Activated naive CD8-positive, alpha-beta T cell treated with anti-CD3 and anti-CD28 coated beads for 36 hours (primary cell): ENCODE measurements around the gene ARMH4. TPM values are rescaled to one million over a fixed set of nuclear protein-coding genes. Genes with fewer than 3 reads are reported as not detected.
"Not testable (repeated sequence)": the region's sequence is repeated elsewhere in the genome, so short reads cannot be mapped to it uniquely, and the experiment has no call there.

ENCODE experiments used
- DNase-seq: peaks from one replicate; pipeline ENCODE4 v3.0.0; 2021
- H3K27ac Mint-ChIP-seq: one replicate; pipeline ENCODE4 v1.8.0; 2022; ENCODE audit warnings: mild to moderate bottlenecking, moderate library complexity, mixed read lengths
- H3K27me3 Mint-ChIP-seq: one replicate; pipeline ENCODE4 v1.8.0; 2022; ENCODE audit warnings: mild to moderate bottlenecking, mixed read lengths
- H3K36me3 Mint-ChIP-seq: one replicate; pipeline ENCODE4 v1.8.0; 2021; ENCODE audit warnings: mild to moderate bottlenecking, mixed read lengths
- H3K4me1 Mint-ChIP-seq: one replicate; pipeline ENCODE4 v1.8.0; 2021; ENCODE audit warnings: mixed read lengths
- H3K4me3 Mint-ChIP-seq: one replicate; pipeline ENCODE4 v1.8.0; 2022; ENCODE audit warnings: mild to moderate bottlenecking, moderate library complexity, mixed read lengths
- H3K9me3 Mint-ChIP-seq: one replicate; pipeline ENCODE4 v1.8.0; 2022; ENCODE audit warnings: mixed read lengths
- total RNA-seq, 2 experiments: library from RNA; stranded (reverse); gene quantifications; one replicate each; pipeline ENCODE4 v1.2.3, GENCODE V29; 2021

ARMH4 gene
- total RNA-seq, 2 experiments from 2014 or later = not detected

GRCh38 chr14:58129208-58129607 is 22.8 kb downstream of the ARMH4 start:
- H3K27ac Mint-ChIP-seq = no peak overlapping the region
- no peaks in the 10 kb centered on the region for H3K4me1 Mint-ChIP-seq
- no peak for DNase-seq
- no peak overlapping the region for H3K4me3 Mint-ChIP-seq
- H3K36me3 Mint-ChIP-seq = no peaks in the 10 kb centered on the region
- peaks cover 12% of the 10 kb centered on the region for H3K9me3 Mint-ChIP-seq
- H3K27me3 Mint-ChIP-seq = no peaks in the 10 kb centered on the region

GRCh38 chr14:58128416-58128815 is 23.6 kb downstream of the ARMH4 start:
- H3K4me3 Mint-ChIP-seq = no peak overlapping the region
- no peak for DNase-seq
- peaks cover 13% of the 10 kb centered on the region for H3K9me3 Mint-ChIP-seq
- no peaks in the 10 kb centered on the region for H3K36me3 Mint-ChIP-seq
- H3K27ac Mint-ChIP-seq = no peak overlapping the region
- no peaks in the 10 kb centered on the region for H3K27me3 Mint-ChIP-seq
- no peaks in the 10 kb centered on the region for H3K4me1 Mint-ChIP-seq

- H3K9me3 Mint-ChIP-seq = peaks cover 13% of the 10 kb centered on the region
- H3K36me3 Mint-ChIP-seq, H3K27me3 Mint-ChIP-seq, H3K27ac Mint-ChIP-seq, H3K4me1 Mint-ChIP-seq, H3K4me3 Mint-ChIP-seq, DNase-seq: not testable (repeated sequence)
These were observed 29.5 kb downstream of the ARMH4 start for GRCh38 chr14:58122546-58122945.

- Mint-ChIP-seq H3K9me3 (peaks cover 13% of the 10 kb centered on the region), H3K4me1 (no peaks in the 10 kb centered on the region), H3K4me3 (no peak overlapping the region), H3K27me3 (peaks cover 7% of the 10 kb centered on the region), H3K27ac (no peak overlapping the region), H3K36me3 (no peaks in the 10 kb centered on the region)
- no peak for DNase-seq
These were observed 30.4 kb downstream of the ARMH4 start for GRCh38 chr14:58121530-58122186.

- Mint-ChIP-seq H3K36me3 (no peaks in the 10 kb centered on the region), H3K9me3 (peaks cover 1% of the 10 kb centered on the region), H3K4me3 (no peak overlapping the region), H3K4me1 (no peaks in the 10 kb centered on the region), H3K27ac (no peak overlapping the region), H3K27me3 (peaks cover 11% of the 10 kb centered on the region)
- no peak for DNase-seq
These were observed 32.6 kb downstream of the ARMH4 start for GRCh38 chr14:58119381-58119780.

GRCh38 chr14:58118097-58118815 is 33.8 kb downstream of the ARMH4 start:
- Mint-ChIP-seq H3K36me3 (no peaks in the 10 kb centered on the region), H3K9me3 (no peaks in the 10 kb centered on the region), H3K27ac (no peak overlapping the region)

GRCh38 chr14:58109744-58110143 is 42.3 kb downstream of the ARMH4 start:
- Mint-ChIP-seq H3K4me1 (peaks cover 2% of the 10 kb centered on the region), H3K9me3 (no peaks in the 10 kb centered on the region), H3K36me3 (no peaks in the 10 kb centered on the region), H3K27me3 (peaks cover 17% of the 10 kb centered on the region), H3K4me3 (no peak overlapping the region), H3K27ac (no peak overlapping the region)
- DNase-seq = no peak

More at GRCh38 chr14:58118097-58118815, 33.8 kb downstream of the ARMH4 start:
- no peak for DNase-seq
- Mint-ChIP-seq H3K4me1 (no peaks in the 10 kb centered on the region), H3K27me3 (peaks cover 20% of the 10 kb centered on the region), H3K4me3 (no peak overlapping the region)

GRCh38 chr14:58108717-58109116 is 43.3 kb downstream of the ARMH4 start:
- Mint-ChIP-seq H3K9me3 (no peaks in the 10 kb centered on the region), H3K27me3 (peaks cover 13% of the 10 kb centered on the region), H3K4me1 (peaks cover 2% of the 10 kb centered on the region), H3K36me3 (no peaks in the 10 kb centered on the region), H3K27ac (no peak overlapping the region), H3K4me3 (no peak overlapping the region)
- DNase-seq = no peak

- H3K9me3 Mint-ChIP-seq = no peaks in the 10 kb centered on the region
- H3K36me3 Mint-ChIP-seq = no peaks in the 10 kb centered on the region
- H3K4me3 Mint-ChIP-seq = no peak overlapping the region
- peaks cover 2% of the 10 kb centered on the region for H3K4me1 Mint-ChIP-seq
- peak; percentile 9 for DNase-seq
- peaks cover 9% of the 10 kb centered on the region for H3K27me3 Mint-ChIP-seq
- no peak overlapping the region for H3K27ac Mint-ChIP-seq
These were observed 44.0 kb downstream of the ARMH4 start for GRCh38 chr14:58107947-58108552.

GRCh38 chr14:58107041-58107440 is 45.0 kb downstream of the ARMH4 start:
- H3K27ac Mint-ChIP-seq = no peak overlapping the region
- no peak overlapping the region for H3K4me3 Mint-ChIP-seq
- peaks cover 9% of the 10 kb centered on the region for H3K27me3 Mint-ChIP-seq
- H3K9me3 Mint-ChIP-seq = no peaks in the 10 kb centered on the region
- H3K4me1 Mint-ChIP-seq = peaks cover 2% of the 10 kb centered on the region
- no peaks in the 10 kb centered on the region for H3K36me3 Mint-ChIP-seq
- no peak for DNase-seq

GRCh38 chr14:58106446-58106845 is 45.6 kb downstream of the ARMH4 start:
- H3K27ac Mint-ChIP-seq = no peak overlapping the region
- H3K4me1 Mint-ChIP-seq = peaks cover 2% of the 10 kb centered on the region
- no peak for DNase-seq
- peaks cover 9% of the 10 kb centered on the region for H3K27me3 Mint-ChIP-seq
- H3K4me3 Mint-ChIP-seq = no peak overlapping the region
- no peaks in the 10 kb centered on the region for H3K36me3 Mint-ChIP-seq
- no peaks in the 10 kb centered on the region for H3K9me3 Mint-ChIP-seq

- no peaks in the 10 kb centered on the region for H3K9me3 Mint-ChIP-seq
- no peak overlapping the region for H3K27ac Mint-ChIP-seq
- peaks cover 9% of the 10 kb centered on the region for H3K27me3 Mint-ChIP-seq
- no peak for DNase-seq
- no peak overlapping the region for H3K4me3 Mint-ChIP-seq
- no peaks in the 10 kb centered on the region for H3K36me3 Mint-ChIP-seq
- peaks cover 2% of the 10 kb centered on the region for H3K4me1 Mint-ChIP-seq
These were observed 47.2 kb downstream of the ARMH4 start for GRCh38 chr14:58104808-58105207.

GRCh38 chr14:58100735-58101368 is 51.2 kb downstream of the ARMH4 start:
- peaks cover 6% of the 10 kb centered on the region for H3K27me3 Mint-ChIP-seq
- DNase-seq = no peak
- H3K36me3 Mint-ChIP-seq = no peaks in the 10 kb centered on the region
- no peaks in the 10 kb centered on the region for H3K4me1 Mint-ChIP-seq
- no peak overlapping the region for H3K4me3 Mint-ChIP-seq
- H3K9me3 Mint-ChIP-seq = no peaks in the 10 kb centered on the region
- H3K27ac Mint-ChIP-seq = no peak overlapping the region

GRCh38 chr14:58099682-58100081 is 52.3 kb downstream of the ARMH4 start:
- no peaks in the 10 kb centered on the region for H3K36me3 Mint-ChIP-seq

GRCh38 chr14:58098507-58098906 is 53.5 kb downstream of the ARMH4 start:
- no peak for DNase-seq
- no peak overlapping the region for H3K27ac Mint-ChIP-seq
- H3K9me3 Mint-ChIP-seq = no peaks in the 10 kb centered on the region
- no peak overlapping the region for H3K4me3 Mint-ChIP-seq
- H3K27me3 Mint-ChIP-seq = no peaks in the 10 kb centered on the region
- no peaks in the 10 kb centered on the region for H3K36me3 Mint-ChIP-seq
- no peaks in the 10 kb centered on the region for H3K4me1 Mint-ChIP-seq

More at GRCh38 chr14:58099682-58100081, 52.3 kb downstream of the ARMH4 start:
- Mint-ChIP-seq H3K27ac (no peak overlapping the region), H3K9me3 (no peaks in the 10 kb centered on the region), H3K4me3 (no peak overlapping the region), H3K27me3 (peaks cover 1% of the 10 kb centered on the region), H3K4me1 (no peaks in the 10 kb centered on the region)
- DNase-seq = no peak
